GM19328 (cell line): ENCODE measurements around the gene PRKCE.

Experiments used
- ATAC-seq: cut with Tn5 transposase; IDR thresholded peaks from one replicate; pipeline ENCODE4 v1.9.1; 2021; ENCODE audit warnings: mild to moderate bottlenecking, moderate library complexity; ENCODE audit not compliant: unreplicated experiment

Gene PRKCE

GRCh38 chr2:46230115-46230571 lies 578.7 kb downstream of the PRKCE start:
- ATAC-seq: no peak

- ATAC-seq: no peak
Measured at GRCh38 chr2:46230677-46231425, 579.4 kb downstream of the PRKCE start.

- ATAC-seq: no peak
Measured at GRCh38 chr2:46231721-46232120, 580.2 kb downstream of the PRKCE start.

GRCh38 chr2:46232860-46233259 lies 581.4 kb downstream of the PRKCE start:
- ATAC-seq: no peak

GRCh38 chr2:46236006-46236875 lies 584.8 kb downstream of the PRKCE start:
- no peak for ATAC-seq

- ATAC-seq: no peak
Measured at GRCh38 chr2:46236876-46237859, 585.7 kb downstream of the PRKCE start.
